HepG2 (cell line): Measurements from ENCODE around the gene TNFAIP8L1. TPM values are rescaled to one million over a fixed set of nuclear protein-coding genes. Genes with fewer than 3 reads are reported as not detected.

Experiments used
- ARID3A ChIP-seq: IDR thresholded peaks from 2 replicates; pipeline ENCODE4 v1.6.1; 2012; ENCODE audit warnings: low read depth, low read length, improper control_type of control experiment
- BRD4 ChIP-seq: sonication (generic); formaldehyde crosslinking; IDR thresholded peaks from 2 replicates; pipeline ENCODE4 v1.4.0; 2020; ENCODE audit warnings: missing genetic modification reagents
- CAMTA2 ChIP-seq: sonication (generic); formaldehyde crosslinking; IDR thresholded peaks from 2 replicates; pipeline ENCODE4 v1.4.0; 2020; ENCODE audit warnings: mild to moderate bottlenecking, missing genetic modification reagents, borderline replicate concordance
- DZIP1 ChIP-seq: sonication (generic); formaldehyde crosslinking; IDR thresholded peaks from 2 replicates; pipeline ENCODE4 v1.5.0; 2020; ENCODE audit warnings: mild to moderate bottlenecking, missing genetic modification reagents
- GATAD2A ChIP-seq: IDR thresholded peaks from 2 replicates; pipeline ENCODE4 v1.6.1; 2016
- KLF12 ChIP-seq: sonication (generic); formaldehyde crosslinking; IDR thresholded peaks from 2 replicates; pipeline ENCODE4 v1.4.0; 2020; ENCODE audit warnings: missing genetic modification reagents, borderline replicate concordance
- PRDM15 ChIP-seq: sonication (generic); formaldehyde crosslinking; IDR thresholded peaks from 2 replicates; pipeline ENCODE4 v1.4.0; 2020; ENCODE audit warnings: missing genetic modification reagents
- PREB ChIP-seq: sonication (generic); formaldehyde crosslinking; IDR thresholded peaks from 2 replicates; pipeline ENCODE4 v1.4.0; 2020; ENCODE audit warnings: missing genetic modification reagents
- RAD21 ChIP-seq: fragments of 450-650 bp; formaldehyde crosslinking; IDR thresholded peaks from 2 replicates; pipeline ENCODE4 v1.5.0; 2020; ENCODE audit warnings: mild to moderate bottlenecking
- STAG1 ChIP-seq: sonication (generic); formaldehyde crosslinking; IDR thresholded peaks from 2 replicates; pipeline ENCODE4 v1.4.0; 2020; ENCODE audit warnings: missing genetic modification reagents
- TFAP4 ChIP-seq: sonication (generic); IDR thresholded peaks from 2 replicates; pipeline ENCODE4 v1.6.1; 2016; ENCODE audit warnings: low read depth, borderline replicate concordance
- ZBTB8A ChIP-seq: sonication (generic); formaldehyde crosslinking; IDR thresholded peaks from 2 replicates; pipeline ENCODE4 v1.4.0; 2020; ENCODE audit warnings: mild to moderate bottlenecking, low read depth, missing genetic modification reagents, borderline replicate concordance
- ZNF317 ChIP-seq: sonication (generic); formaldehyde crosslinking; IDR thresholded peaks from 2 replicates; pipeline ENCODE4 v1.5.0; 2020; ENCODE audit warnings: mild to moderate bottlenecking, missing genetic modification reagents
- ZNF639 ChIP-seq: conservative IDR thresholded peaks from 2 replicates; pipeline ENCODE4 v1.6.1; 2018; ENCODE audit warnings: missing genetic modification reagents
- ZNF691 ChIP-seq: sonication (generic); formaldehyde crosslinking; IDR thresholded peaks from 2 replicates; pipeline ENCODE4 v1.4.0; 2020; ENCODE audit warnings: missing genetic modification reagents, low read depth, mild to moderate bottlenecking, borderline replicate concordance
- polyA plus RNA-seq, 8 experiments: library from polyadenylated mRNA; depleted of rRNA in 3 of 8; stranded (reverse) in 7 of 8; unstranded in 1 of 8; fragments of >200 nt; fragmentation: Illumina TruSeq in 4 of 8; extraction: Trizol in 4 of 8; gene quantifications; 2 replicates each; pipeline versions ENCODE4 v1.2.1 to v1.2.3, GENCODE V29; 2011 to 2016; ENCODE audit warnings: low read depth in 4 of 8, missing spikeins in 1 of 8, mixed read lengths in 1 of 8; ENCODE audit not compliant: insufficient read depth in 1 of 8
- total RNA-seq, 5 experiments: library from RNA; depleted of rRNA; stranded (reverse); fragments of >200 nt; fragmentation: Illumina TruSeq; extraction: Trizol; gene quantifications; 2 replicates each; pipeline ENCODE4 v1.2.3, GENCODE V29; 2016; ENCODE audit warnings: low read depth in 1 of 5

TNFAIP8L1 gene
- total and polyA plus RNA-seq, 2 of the 13 experiments (the other 11 are each of a cell fraction or from before 2014, with no cell fraction given), result 13.4 to 21.4 TPM

GRCh38 chr19:4660181-4660791, 21.0 kb downstream of the TNFAIP8L1 start (continued):
- TF ChIP-seq ARID3A, result no peak
- no peak for TF ChIP-seq ZNF317 (CRISPR knock-in tag)
- TF ChIP-seq ZNF639 (CRISPR knock-in tag), result no peak
- peak; percentile 69 for TF ChIP-seq STAG1 (CRISPR knock-in tag)
- TF ChIP-seq PRDM15 (CRISPR knock-in tag), result no peak
- peak; percentile 18; the same call in 1 of the 2 replicates for TF ChIP-seq TFAP4
- TF ChIP-seq BRD4 (CRISPR knock-in tag), result no peak
- TF ChIP-seq CAMTA2 (CRISPR knock-in tag), result no peak
- no peak for TF ChIP-seq ZBTB8A (CRISPR knock-in tag)
- no peak for TF ChIP-seq GATAD2A (CRISPR knock-in tag)
- 0 out of 2 replicates have a peak, but pooled peaks have one; percentile 30 for TF ChIP-seq ZNF691 (CRISPR knock-in tag)
- TF ChIP-seq KLF12 (CRISPR knock-in tag), result 0 out of 2 replicates have a peak, but pooled peaks have one; percentile 27
- TF ChIP-seq DZIP1 (CRISPR knock-in tag), result no peak
- TF ChIP-seq RAD21, result peak; percentile 42
- no peak for TF ChIP-seq PREB (CRISPR knock-in tag)
